Measurements from ENCODE around the gene B4GALNT1.
"Not testable (repeated sequence)": the region's sequence is repeated elsewhere in the genome, so short reads cannot be mapped to it uniquely, and the experiment has no call there.

The B4GALNT1 gene

GRCh38 chr12:57588951-57589610 is 43.9 kb downstream of the B4GALNT1 start:
- not testable (repeated sequence) for H3K4me3 ChIP-seq (ENCODE audit: low read depth, low read length)

- H3K4me3 ChIP-seq (ENCODE audit: low read depth, low read length): no peak overlapping the region
Observed at GRCh38 chr12:57586832-57587429, 46.1 kb downstream of the B4GALNT1 start.

- H3K4me3 ChIP-seq (ENCODE audit: low read depth, low read length): no peak overlapping the region
Observed at GRCh38 chr12:57586128-57586527, 46.9 kb downstream of the B4GALNT1 start.

GRCh38 chr12:57585156-57585555 is 47.8 kb downstream of the B4GALNT1 start:
- no peak overlapping the region for H3K4me3 ChIP-seq (ENCODE audit: low read depth, low read length)

- H3K4me3 ChIP-seq (ENCODE audit: low read depth, low read length): no peak overlapping the region
Observed at GRCh38 chr12:57584690-57585089, 48.3 kb downstream of the B4GALNT1 start.

GRCh38 chr12:57584050-57584449 is 49.0 kb downstream of the B4GALNT1 start:
- H3K4me3 ChIP-seq (ENCODE audit: low read depth, low read length): no peak overlapping the region

- H3K4me3 ChIP-seq (ENCODE audit: low read depth, low read length): no peak overlapping the region
Observed at GRCh38 chr12:57583008-57583831, 49.8 kb downstream of the B4GALNT1 start.

- no peak overlapping the region for H3K4me3 ChIP-seq (ENCODE audit: low read depth, low read length)
Observed at GRCh38 chr12:57582440-57582839, 50.6 kb downstream of the B4GALNT1 start.

GRCh38 chr12:57581802-57582201 is 51.2 kb downstream of the B4GALNT1 start:
- no peak overlapping the region for H3K4me3 ChIP-seq (ENCODE audit: low read depth, low read length)

- H3K4me3 ChIP-seq (ENCODE audit: low read depth, low read length): no peak overlapping the region
Observed at GRCh38 chr12:57580466-57580795, 52.6 kb downstream of the B4GALNT1 start.

- H3K4me3 ChIP-seq (ENCODE audit: low read depth, low read length): no peak overlapping the region
Observed at GRCh38 chr12:57579677-57580465, 53.1 kb downstream of the B4GALNT1 start.

- H3K4me3 ChIP-seq (ENCODE audit: low read depth, low read length): no peak overlapping the region
Observed at GRCh38 chr12:57579011-57579410, 54.0 kb downstream of the B4GALNT1 start.

GRCh38 chr12:57577981-57578758 is 54.8 kb downstream of the B4GALNT1 start:
- H3K4me3 ChIP-seq (ENCODE audit: low read depth, low read length): no peak overlapping the region

- no peak overlapping the region for H3K4me3 ChIP-seq (ENCODE audit: low read depth, low read length)
Observed at GRCh38 chr12:57576613-57577160, 56.3 kb downstream of the B4GALNT1 start.

All from iPS-11a (cell line).